Measurements from ENCODE around the gene CHAMP1.
A peak's percentile ranks its signal among the peaks of the same experiment; 100 is the strongest.

- TF ChIP-seq POLR2AphosphoS5 (IDR thresholded peaks at IDR 0.05; ENCODE audit: low read depth, low read length), result peak; percentile 71; the same call in 1 of the 2 replicates
- TF ChIP-seq, protein P1, sequence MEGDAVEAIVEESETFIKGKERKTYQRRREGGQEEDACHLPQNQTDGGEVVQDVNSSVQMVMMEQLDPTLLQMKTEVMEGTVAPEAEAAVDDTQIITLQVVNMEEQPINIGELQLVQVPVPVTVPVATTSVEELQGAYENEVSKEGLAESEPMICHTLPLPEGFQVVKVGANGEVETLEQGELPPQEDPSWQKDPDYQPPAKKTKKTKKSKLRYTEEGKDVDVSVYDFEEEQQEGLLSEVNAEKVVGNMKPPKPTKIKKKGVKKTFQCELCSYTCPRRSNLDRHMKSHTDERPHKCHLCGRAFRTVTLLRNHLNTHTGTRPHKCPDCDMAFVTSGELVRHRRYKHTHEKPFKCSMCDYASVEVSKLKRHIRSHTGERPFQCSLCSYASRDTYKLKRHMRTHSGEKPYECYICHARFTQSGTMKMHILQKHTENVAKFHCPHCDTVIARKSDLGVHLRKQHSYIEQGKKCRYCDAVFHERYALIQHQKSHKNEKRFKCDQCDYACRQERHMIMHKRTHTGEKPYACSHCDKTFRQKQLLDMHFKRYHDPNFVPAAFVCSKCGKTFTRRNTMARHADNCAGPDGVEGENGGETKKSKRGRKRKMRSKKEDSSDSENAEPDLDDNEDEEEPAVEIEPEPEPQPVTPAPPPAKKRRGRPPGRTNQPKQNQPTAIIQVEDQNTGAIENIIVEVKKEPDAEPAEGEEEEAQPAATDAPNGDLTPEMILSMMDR (IDR thresholded peaks at IDR 0.05), result no peak
These were observed at the start of gene CHAMP1 for GRCh38 chr13:114314074-114314912.

All from Panc1 (cell line).